ENCODE measurements around the gene CACNA1B. TPM values are rescaled to one million over a fixed set of nuclear protein-coding genes. Genes with fewer than 3 reads are reported as not detected.
"Not testable (repeated sequence)": the region's sequence is repeated elsewhere in the genome, so short reads cannot be mapped to it uniquely, and the experiment has no call there.

The CACNA1B gene
- total RNA-seq, 1 experiment from 2014 or later: not detected

GRCh38 chr9:138098908-138099791 is 221.6 kb downstream of the CACNA1B start:
- no peak for DNase-seq (ENCODE audit: low spot score)

- DNase-seq (ENCODE audit: low spot score): no peak
Measured at GRCh38 chr9:138099803-138100598, 222.4 kb downstream of the CACNA1B start.

GRCh38 chr9:138100711-138101350 is 223.2 kb downstream of the CACNA1B start:
- no peak for DNase-seq (ENCODE audit: low spot score)

- no peak for DNase-seq (ENCODE audit: low spot score)
Measured at GRCh38 chr9:138101444-138102234, 224.1 kb downstream of the CACNA1B start.

DNA sequence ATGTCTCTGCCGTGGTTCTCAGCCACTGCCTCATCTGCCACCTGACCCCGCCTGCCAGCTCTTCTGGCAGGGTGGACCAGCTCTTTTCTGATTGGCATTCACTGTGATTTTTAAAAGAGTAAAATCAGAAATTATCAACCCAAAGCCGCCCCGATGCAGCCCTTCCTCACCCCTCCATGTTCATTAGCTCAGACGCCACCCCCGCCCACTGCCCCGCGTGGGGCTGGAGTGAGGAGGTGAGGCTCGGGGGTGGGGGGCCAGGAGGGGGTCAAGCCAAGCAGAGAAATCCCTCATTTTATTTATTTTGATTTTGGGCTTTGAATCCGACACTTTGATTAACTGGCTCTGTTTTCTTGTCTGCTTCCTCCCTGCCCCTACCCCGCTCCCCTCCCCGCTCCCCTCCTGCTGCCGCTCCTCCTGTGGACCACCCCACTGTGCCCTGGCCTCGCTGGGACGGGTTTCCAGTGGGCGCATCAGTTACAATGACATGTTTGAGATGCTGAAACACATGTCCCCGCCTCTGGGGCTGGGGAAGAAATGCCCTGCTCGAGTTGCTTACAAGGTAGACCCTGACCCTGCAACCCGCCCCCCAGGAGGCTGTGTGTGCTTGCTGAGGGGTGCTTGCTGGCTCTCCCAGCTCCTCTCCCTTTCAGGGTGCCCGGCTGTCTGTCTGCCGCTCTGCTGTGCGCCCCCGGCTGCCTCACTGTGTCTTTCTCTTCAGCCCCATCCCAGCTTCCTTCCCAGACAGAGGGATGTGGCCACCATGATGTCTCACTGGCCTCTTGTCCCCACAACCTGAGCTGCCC is 224.9 kb downstream of the CACNA1B start:
- DNase-seq (ENCODE audit: low spot score): no peak

- DNase-seq (ENCODE audit: low spot score): no peak
Measured at GRCh38 chr9:138103111-138103848, 225.7 kb downstream of the CACNA1B start.

- DNase-seq (ENCODE audit: low spot score): no peak
Measured at GRCh38 chr9:138103849-138104206, 226.2 kb downstream of the CACNA1B start.

DNA sequence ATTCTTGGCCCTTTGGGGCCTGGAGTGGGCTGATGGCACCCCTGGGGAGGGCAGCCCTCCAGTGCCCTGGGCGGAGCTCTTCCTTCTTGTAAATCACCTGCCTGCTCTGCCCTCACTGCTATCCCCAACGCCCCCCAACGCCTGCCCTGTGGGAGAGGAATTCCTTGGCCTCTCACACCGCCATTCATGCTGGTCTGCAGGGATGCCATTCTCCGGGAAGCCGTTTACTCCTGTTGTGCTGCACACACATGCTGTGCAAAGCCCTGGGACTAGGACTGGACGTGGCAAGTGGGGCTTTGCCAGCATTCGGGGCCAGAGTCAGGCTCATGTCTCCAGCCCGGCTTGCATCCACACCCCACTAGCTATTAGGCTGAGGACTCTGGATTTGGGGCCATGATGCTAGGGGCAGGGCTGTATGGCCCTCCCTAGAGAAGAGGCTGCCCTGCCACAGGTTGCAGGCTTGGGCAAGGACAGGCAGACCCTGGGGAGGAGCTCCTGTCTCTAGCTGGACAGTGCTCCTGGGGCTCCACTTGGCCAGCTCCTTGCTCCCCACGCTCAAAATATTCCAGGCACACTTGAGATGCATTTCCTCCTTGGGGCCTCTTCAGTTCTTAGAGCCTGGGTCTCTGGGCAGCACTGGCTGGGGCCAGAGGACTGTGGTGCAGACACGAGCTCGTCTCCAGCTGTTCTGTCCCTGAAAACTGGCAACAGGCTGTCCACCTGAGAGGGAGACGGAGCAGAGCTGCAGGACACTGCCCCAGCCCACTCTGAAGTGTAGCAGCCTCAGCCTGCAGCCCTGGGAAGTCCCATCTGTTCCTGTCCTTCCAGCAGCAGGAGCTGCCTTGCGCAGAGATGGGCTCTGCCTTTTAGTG is 226.9 kb downstream of the CACNA1B start:
- DNase-seq (ENCODE audit: low spot score): no peak

DNA sequence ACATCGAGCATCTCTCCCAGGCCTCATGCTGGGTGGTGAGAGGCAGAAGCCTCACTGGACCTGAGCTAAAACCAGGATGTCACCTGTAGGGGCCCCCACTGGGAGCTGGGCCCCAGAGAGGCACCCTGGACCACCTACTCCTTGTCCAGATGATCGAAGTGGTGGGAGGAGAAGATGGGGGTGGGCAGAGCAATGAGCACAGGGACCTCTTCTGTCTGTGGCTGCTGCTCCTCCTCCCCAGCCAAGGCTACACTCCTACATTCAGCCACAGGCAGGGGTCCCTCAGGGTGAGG is 227.5 kb downstream of the CACNA1B start:
- no peak for DNase-seq (ENCODE audit: low spot score)

- no peak for DNase-seq (ENCODE audit: low spot score)
Measured at GRCh38 chr9:138105561-138106505, 228.3 kb downstream of the CACNA1B start.

DNA sequence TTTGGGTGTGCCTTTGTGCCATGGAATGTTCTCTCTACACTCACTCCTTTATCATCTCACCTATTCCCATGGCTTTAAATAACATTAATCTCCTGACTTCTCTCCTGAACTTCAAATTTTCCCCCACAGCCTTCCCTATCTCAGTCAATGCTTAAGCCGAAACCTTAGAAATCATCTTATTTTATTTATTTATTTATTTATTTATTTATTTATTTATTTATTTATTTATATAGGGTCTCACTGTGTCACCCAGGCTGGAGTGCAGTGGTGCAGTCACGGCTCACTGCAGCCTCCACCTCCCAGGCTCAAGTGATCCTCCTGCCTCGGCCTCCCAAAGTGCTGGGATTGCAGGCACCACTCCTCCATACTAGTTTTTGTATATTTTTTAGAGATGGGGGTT is 229.5 kb downstream of the CACNA1B start:
- not testable (repeated sequence) for DNase-seq (ENCODE audit: low spot score)

- no peak for DNase-seq (ENCODE audit: low spot score)
Measured at GRCh38 chr9:138111607-138112006, 234.0 kb downstream of the CACNA1B start.

DNA sequence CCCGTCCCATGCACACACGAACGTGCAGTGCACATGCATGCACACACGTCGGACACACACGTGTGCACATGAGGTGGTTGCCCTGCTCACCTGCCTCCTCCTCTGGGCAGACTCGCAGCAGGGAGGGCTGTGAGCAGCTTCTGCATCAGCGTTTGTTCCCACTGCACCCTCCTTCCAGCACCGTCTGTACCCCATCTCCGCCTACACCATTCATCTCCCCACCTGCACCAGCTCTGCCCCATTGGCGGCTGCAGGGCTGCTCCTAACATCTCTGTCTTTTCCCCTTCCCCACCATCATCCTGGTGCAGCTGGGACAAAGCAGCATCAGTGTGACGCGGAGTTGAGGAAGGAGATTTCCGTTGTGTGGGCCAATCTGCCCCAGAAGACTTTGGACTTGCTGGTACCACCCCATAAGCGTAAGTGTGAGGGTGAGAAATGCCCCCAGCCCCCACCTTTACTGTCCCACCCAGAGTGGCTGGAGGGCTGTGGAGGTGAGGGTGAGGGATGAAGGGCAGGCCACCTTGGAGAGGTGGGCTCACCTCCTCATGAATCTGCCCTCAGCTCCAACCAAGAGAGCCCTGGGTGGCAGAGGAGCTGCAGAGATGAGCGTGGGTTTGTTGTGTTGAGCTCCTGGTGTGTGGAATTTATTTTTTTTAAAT is 234.6 kb downstream of the CACNA1B start:
- no peak for DNase-seq (ENCODE audit: low spot score)

- DNase-seq (ENCODE audit: low spot score): no peak
Measured at GRCh38 chr9:138112791-138113600, 235.4 kb downstream of the CACNA1B start.

DNA sequence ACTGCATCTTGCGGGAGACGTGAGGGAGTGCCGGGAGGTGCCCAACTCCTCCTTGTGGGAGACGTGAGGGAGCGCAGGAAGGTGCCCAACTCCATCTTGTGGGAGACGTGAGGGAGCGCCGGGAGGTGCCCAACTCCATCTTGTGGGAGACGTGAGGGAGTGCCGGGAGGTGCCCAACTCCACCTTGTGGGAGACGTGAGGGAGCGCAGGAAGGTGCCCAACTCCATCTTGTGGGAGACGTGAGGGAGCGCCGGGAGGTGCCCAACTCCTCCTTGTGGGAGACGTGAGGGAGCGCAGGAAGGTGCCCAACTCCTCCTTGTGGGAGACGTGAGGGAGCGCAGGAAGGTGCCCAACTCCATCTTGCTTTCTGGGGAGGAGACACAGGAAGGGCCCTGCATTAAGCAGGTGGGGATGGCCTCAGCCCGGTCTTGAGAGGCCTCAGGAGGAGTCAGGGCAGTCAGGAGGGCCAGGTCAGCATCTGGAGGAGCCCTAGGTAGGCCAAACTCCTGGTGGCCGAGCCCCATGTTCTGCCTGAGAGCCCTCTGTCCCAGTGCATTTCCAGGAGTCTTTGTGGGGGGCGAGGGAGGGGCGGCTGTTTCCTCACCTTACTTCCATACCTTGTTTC is 236.2 kb downstream of the CACNA1B start:
- DNase-seq (ENCODE audit: low spot score): peak; percentile 9
